ENCODE data around the gene NEAT1.

DNA sequence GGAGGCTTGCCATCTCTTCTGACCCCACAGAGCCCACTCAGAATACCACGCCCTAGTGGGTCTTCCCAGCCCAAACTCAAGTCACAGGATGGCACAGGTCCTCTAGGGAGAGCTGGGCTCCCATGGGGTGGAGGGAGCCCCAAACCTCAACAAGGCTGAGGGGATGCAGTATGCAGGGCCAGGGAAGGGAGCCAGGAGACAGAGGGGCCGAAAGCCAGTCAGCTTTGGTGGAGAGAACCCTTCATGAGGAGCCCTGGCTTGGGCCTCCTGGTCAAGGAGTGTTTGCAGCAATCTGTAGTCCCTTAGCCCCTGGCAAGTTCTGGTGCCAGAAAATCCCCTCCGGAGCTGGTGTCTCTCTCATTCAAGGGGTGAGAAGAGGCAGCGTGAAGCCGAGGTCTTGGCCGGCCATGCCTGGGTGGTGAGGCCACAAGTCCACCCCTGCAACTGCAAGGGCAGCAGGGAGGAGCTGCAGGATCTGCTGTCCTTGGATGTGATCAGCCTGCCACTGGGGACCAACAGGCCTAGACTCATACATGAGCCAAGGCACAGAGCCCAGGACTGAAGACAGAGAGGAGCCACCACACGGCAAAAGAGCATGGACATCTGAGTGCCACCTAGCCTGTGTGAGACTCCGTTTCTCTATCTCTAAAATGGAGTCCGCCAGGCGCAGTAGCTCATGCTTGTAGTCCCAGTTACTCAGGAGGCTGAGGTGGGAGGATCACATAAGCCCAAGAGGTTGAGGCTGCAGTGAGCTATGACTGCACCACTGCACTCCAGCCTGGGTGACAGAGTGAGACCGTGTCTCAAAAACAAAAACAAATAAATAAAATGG, 24.1 kb downstream of the NEAT1 start:
- peak in 1 of 4 donors; percentile 40 for TF ChIP-seq POLR2A (IDR thresholded peaks at IDR 0.05)
- TF ChIP-seq, protein P1, sequence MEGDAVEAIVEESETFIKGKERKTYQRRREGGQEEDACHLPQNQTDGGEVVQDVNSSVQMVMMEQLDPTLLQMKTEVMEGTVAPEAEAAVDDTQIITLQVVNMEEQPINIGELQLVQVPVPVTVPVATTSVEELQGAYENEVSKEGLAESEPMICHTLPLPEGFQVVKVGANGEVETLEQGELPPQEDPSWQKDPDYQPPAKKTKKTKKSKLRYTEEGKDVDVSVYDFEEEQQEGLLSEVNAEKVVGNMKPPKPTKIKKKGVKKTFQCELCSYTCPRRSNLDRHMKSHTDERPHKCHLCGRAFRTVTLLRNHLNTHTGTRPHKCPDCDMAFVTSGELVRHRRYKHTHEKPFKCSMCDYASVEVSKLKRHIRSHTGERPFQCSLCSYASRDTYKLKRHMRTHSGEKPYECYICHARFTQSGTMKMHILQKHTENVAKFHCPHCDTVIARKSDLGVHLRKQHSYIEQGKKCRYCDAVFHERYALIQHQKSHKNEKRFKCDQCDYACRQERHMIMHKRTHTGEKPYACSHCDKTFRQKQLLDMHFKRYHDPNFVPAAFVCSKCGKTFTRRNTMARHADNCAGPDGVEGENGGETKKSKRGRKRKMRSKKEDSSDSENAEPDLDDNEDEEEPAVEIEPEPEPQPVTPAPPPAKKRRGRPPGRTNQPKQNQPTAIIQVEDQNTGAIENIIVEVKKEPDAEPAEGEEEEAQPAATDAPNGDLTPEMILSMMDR (IDR thresholded peaks at IDR 0.05), result no peak
- TF ChIP-seq EP300 (IDR thresholded peaks at IDR 0.05), result no peak
